WTC11 (cell line): ENCODE measurements around the gene RXRB.

ENCODE experiments used
- ATF6 ChIP-seq: sonication (generic); formaldehyde crosslinking; IDR thresholded peaks from 2 replicates; pipeline ENCODE4 v1.8.1; 2023; ENCODE audit warnings: mild to moderate bottlenecking, missing genetic modification reagents
- CTCF ChIP-seq: fragments of 200-600 bp; IDR thresholded peaks from 2 replicates; pipeline ENCODE4 v1.8.0; 2022; ENCODE audit warnings: antibody characterized with exemption
- E2F1 ChIP-seq: sonication (generic); formaldehyde crosslinking; IDR thresholded peaks from 2 replicates; pipeline ENCODE4 v1.8.0; 2022; ENCODE audit warnings: mild to moderate bottlenecking, missing genetic modification reagents
- ETV6 ChIP-seq: sonication (generic); formaldehyde crosslinking; IDR thresholded peaks from 2 replicates; pipeline ENCODE4 v1.8.1; 2022; ENCODE audit warnings: mild to moderate bottlenecking, missing genetic modification reagents
- IRF2 ChIP-seq: sonication (generic); formaldehyde crosslinking; IDR thresholded peaks from 2 replicates; pipeline ENCODE4 v1.8.0; 2022; ENCODE audit warnings: low read depth, missing genetic modification reagents, borderline replicate concordance
- JAZF1 ChIP-seq: fragments of 250-450 bp; sonication (Bioruptor Pico); IDR thresholded peaks from 2 replicates; pipeline ENCODE4 v1.9.0; 2021; ENCODE audit warnings: moderate library complexity, mild to moderate bottlenecking, inconsistent platforms
- NR1H2 ChIP-seq: sonication (generic); formaldehyde crosslinking; IDR thresholded peaks from 2 replicates; pipeline ENCODE4 v1.9.0; 2021; ENCODE audit warnings: mild to moderate bottlenecking, moderate library complexity, missing genetic modification reagents
- NR3C1 ChIP-seq: sonication (generic); formaldehyde crosslinking; conservative IDR thresholded peaks from 2 replicates; pipeline ENCODE4 v1.8.1; 2023; ENCODE audit warnings: low read depth, mild to moderate bottlenecking, missing genetic modification reagents
- TEAD1 ChIP-seq: sonication (generic); formaldehyde crosslinking; IDR thresholded peaks from 2 replicates; pipeline ENCODE4 v1.8.0; 2022; ENCODE audit warnings: mild to moderate bottlenecking, missing genetic modification reagents
- TEAD4 ChIP-seq: sonication (generic); formaldehyde crosslinking; IDR thresholded peaks from 2 replicates; pipeline ENCODE4 v1.8.0; 2022; ENCODE audit warnings: mild to moderate bottlenecking, missing genetic modification reagents
- USF1 ChIP-seq: sonication (generic); formaldehyde crosslinking; IDR thresholded peaks from 2 replicates; pipeline ENCODE4 v1.8.0; 2022; ENCODE audit warnings: mild to moderate bottlenecking, missing genetic modification reagents
- ZNF281 ChIP-seq: sonication (generic); formaldehyde crosslinking; IDR thresholded peaks from 2 replicates; pipeline ENCODE4 v1.8.0; 2023; ENCODE audit warnings: mild to moderate bottlenecking, missing genetic modification reagents
- ZNF317 ChIP-seq: sonication (generic); formaldehyde crosslinking; IDR thresholded peaks from 2 replicates; pipeline ENCODE4 v1.8.1; 2023; ENCODE audit warnings: low read depth, mild to moderate bottlenecking, moderate library complexity, missing genetic modification reagents, borderline replicate concordance

GRCh38 chr6:33163540-33163939, 36.9 kb downstream of the RXRB start:
- TF ChIP-seq E2F1 (no peak), TEAD1 (CRISPR knock-in tag) (no peak), CTCF (no peak), ETV6 (CRISPR knock-in tag) (no peak), USF1 (CRISPR knock-in tag) (no peak), ZNF317 (CRISPR knock-in tag) (no peak), TEAD4 (CRISPR knock-in tag) (no peak), ZNF281 (CRISPR knock-in tag) (no peak), IRF2 (no peak), ATF6 (no peak), NR1H2 (CRISPR knock-in tag) (no peak), NR3C1 (CRISPR knock-in tag) (no peak), JAZF1 (CRISPR knock-in tag) (no peak)
